HCT116 (cell line): Measurements from ENCODE around the gene AKAP12.

Experiments used
- CBX3 ChIP-seq: IDR thresholded peaks from 2 replicates; pipeline ENCODE4 v1.6.1; 2012; ENCODE audit warnings: low read depth
- CEBPB ChIP-seq: IDR thresholded peaks from 2 replicates; pipeline ENCODE4 v1.6.1; 2012; ENCODE audit warnings: low read depth
- EZH2 ChIP-seq: fragments of 200-600 bp; sonication (generic); IDR thresholded peaks from 2 replicates; pipeline ENCODE4 v1.6.1; 2017; ENCODE audit warnings: antibody characterized with exemption, mixed run types
- POLR2A ChIP-seq: IDR thresholded peaks from 2 replicates; pipeline ENCODE4 v1.7.0; 2011; ENCODE audit warnings: borderline replicate concordance; ENCODE audit not compliant: insufficient read depth, insufficient read length; ENCODE audit errors: extremely low read depth
- ZFX ChIP-seq: fragments of 450-650 bp; IDR thresholded peaks from 2 replicates; pipeline ENCODE4 v1.6.1; 2017
- TF ChIP-seq, protein P1 (sequence below), 3 experiments: fragments of 200-600 bp in 1 of 3; sonication (generic) in 1 of 3; IDR thresholded peaks in 2 of 3; conservative IDR thresholded peaks in 1 of 3; 2 replicates each; pipeline ENCODE4 v1.5.1; 2012 to 2017; ENCODE audit warnings: low read depth in 2 of 3, low read length in 2 of 3, antibody characterized with exemption in 1 of 3, borderline replicate concordance in 1 of 3, control low read depth in 1 of 3, mild to moderate bottlenecking in 1 of 3, mixed read lengths in 1 of 3, mixed run types in 1 of 3, moderate library complexity in 1 of 3; ENCODE audit not compliant: insufficient read depth in 1 of 3
- TF ChIP-seq, protein P2 (sequence below): IDR thresholded peaks from 2 replicates; pipeline ENCODE4 v1.6.1; 2012

DNA sequence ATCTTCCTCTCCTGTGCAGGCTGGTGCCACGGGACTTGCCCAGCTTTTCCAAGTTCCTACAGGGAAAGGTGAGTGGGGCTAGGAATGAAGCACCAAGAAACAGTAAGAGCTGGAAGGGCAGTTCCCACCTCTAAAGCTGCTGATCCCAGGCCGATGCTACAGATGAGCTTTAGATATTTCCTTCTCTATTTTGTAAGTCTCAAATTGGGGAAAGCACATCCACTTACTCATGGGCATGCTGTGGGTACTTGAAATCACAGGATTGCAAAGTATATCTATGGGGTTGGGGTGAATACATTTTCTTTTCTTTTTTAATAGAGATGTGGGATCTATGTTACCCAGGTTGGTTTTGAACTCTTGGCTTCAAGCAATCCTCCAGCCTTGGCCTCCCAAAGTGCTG is 148.5 kb downstream of the AKAP12 start:
- TF ChIP-seq, protein P1, sequence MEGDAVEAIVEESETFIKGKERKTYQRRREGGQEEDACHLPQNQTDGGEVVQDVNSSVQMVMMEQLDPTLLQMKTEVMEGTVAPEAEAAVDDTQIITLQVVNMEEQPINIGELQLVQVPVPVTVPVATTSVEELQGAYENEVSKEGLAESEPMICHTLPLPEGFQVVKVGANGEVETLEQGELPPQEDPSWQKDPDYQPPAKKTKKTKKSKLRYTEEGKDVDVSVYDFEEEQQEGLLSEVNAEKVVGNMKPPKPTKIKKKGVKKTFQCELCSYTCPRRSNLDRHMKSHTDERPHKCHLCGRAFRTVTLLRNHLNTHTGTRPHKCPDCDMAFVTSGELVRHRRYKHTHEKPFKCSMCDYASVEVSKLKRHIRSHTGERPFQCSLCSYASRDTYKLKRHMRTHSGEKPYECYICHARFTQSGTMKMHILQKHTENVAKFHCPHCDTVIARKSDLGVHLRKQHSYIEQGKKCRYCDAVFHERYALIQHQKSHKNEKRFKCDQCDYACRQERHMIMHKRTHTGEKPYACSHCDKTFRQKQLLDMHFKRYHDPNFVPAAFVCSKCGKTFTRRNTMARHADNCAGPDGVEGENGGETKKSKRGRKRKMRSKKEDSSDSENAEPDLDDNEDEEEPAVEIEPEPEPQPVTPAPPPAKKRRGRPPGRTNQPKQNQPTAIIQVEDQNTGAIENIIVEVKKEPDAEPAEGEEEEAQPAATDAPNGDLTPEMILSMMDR (IDR thresholded peaks at IDR 0.05 in 2 of 3, conservative IDR thresholded peaks at IDR 0.05 in 1 of 3; ENCODE audit: borderline replicate concordance in 1 of 3, insufficient read depth in 1 of 3, low read depth in 2 of 3, low read length in 2 of 3) = no peak
- no peak for TF ChIP-seq POLR2A
- TF ChIP-seq CBX3 = no peak
- TF ChIP-seq, protein P2, sequence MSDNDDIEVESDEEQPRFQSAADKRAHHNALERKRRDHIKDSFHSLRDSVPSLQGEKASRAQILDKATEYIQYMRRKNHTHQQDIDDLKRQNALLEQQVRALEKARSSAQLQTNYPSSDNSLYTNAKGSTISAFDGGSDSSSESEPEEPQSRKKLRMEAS = no peak
- no peak for TF ChIP-seq EZH2
- no peak for TF ChIP-seq ZFX
- TF ChIP-seq CEBPB = no peak
